HEK293 (cell line): Measurements from ENCODE around the gene IDUA.

Experiments
- SETDB1 ChIP-seq: IDR thresholded peaks from one replicate; pipeline ENCODE4 v1.6.1; 2017; ENCODE audit warnings: mild to moderate bottlenecking, low read length, moderate library complexity, mixed read lengths; ENCODE audit not compliant: insufficient read length
- ZNF76 ChIP-seq: fragments of 450-650 bp; formaldehyde crosslinking; IDR thresholded peaks from 2 replicates; pipeline ENCODE4; 2016; ENCODE audit warnings: low read depth, missing biosample characterization, missing genetic modification characterization, borderline replicate concordance
- TF ChIP-seq, protein P1 (sequence below): fragments of 450-650 bp; formaldehyde crosslinking; IDR thresholded peaks from 2 replicates; pipeline ENCODE4 v1.5.1; 2016; ENCODE audit warnings: missing biosample characterization, missing genetic modification characterization
- TF ChIP-seq, protein P2 (sequence below): fragments of 450-650 bp; formaldehyde crosslinking; IDR thresholded peaks from 2 replicates; pipeline ENCODE4 v1.5.1; 2016; ENCODE audit warnings: missing biosample characterization, missing genetic modification characterization
- TF ChIP-seq, protein P3 (sequence below): fragments of 450-650 bp; formaldehyde crosslinking; IDR thresholded peaks from 2 replicates; pipeline ENCODE4 v1.5.1; 2016; ENCODE audit warnings: missing biosample characterization, missing genetic modification characterization

DNA sequence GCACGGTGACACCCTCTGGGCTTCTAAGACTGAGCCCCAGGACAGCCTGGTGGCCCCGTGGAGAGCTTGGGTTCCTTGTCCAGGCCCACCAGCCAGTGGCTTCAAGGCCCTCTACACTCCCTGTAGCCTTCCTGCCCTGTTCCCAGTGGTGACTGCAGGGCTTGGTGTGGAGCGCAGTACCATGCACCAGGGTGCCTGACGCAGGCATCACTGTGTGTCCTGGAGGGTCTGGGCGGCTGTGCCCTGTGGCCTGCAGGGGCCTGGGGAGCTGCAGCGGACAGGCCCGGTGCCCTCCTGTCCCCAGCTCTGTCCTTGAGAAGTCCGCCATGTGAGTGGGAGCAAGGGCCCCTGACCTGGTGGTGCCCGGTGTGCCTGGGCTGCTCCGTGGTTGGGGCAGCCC is 28.9 kb downstream of the IDUA start:
- TF ChIP-seq, protein P1, sequence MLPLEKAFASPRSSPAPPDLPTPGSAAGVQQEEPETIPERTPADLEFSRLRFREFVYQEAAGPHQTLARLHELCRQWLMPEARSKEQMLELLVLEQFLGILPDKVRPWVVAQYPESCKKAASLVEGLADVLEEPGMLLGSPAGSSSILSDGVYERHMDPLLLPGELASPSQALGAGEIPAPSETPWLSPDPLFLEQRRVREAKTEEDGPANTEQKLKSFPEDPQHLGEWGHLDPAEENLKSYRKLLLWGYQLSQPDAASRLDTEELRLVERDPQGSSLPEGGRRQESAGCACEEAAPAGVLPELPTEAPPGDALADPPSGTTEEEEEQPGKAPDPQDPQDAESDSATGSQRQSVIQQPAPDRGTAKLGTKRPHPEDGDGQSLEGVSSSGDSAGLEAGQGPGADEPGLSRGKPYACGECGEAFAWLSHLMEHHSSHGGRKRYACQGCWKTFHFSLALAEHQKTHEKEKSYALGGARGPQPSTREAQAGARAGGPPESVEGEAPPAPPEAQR = no peak
- TF ChIP-seq SETDB1 (no peak), ZNF76 (tag by site-specific recombination) (no peak)
- TF ChIP-seq, protein P2, sequence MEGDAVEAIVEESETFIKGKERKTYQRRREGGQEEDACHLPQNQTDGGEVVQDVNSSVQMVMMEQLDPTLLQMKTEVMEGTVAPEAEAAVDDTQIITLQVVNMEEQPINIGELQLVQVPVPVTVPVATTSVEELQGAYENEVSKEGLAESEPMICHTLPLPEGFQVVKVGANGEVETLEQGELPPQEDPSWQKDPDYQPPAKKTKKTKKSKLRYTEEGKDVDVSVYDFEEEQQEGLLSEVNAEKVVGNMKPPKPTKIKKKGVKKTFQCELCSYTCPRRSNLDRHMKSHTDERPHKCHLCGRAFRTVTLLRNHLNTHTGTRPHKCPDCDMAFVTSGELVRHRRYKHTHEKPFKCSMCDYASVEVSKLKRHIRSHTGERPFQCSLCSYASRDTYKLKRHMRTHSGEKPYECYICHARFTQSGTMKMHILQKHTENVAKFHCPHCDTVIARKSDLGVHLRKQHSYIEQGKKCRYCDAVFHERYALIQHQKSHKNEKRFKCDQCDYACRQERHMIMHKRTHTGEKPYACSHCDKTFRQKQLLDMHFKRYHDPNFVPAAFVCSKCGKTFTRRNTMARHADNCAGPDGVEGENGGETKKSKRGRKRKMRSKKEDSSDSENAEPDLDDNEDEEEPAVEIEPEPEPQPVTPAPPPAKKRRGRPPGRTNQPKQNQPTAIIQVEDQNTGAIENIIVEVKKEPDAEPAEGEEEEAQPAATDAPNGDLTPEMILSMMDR (tag by site-specific recombination) = no peak
- TF ChIP-seq, protein P3, sequence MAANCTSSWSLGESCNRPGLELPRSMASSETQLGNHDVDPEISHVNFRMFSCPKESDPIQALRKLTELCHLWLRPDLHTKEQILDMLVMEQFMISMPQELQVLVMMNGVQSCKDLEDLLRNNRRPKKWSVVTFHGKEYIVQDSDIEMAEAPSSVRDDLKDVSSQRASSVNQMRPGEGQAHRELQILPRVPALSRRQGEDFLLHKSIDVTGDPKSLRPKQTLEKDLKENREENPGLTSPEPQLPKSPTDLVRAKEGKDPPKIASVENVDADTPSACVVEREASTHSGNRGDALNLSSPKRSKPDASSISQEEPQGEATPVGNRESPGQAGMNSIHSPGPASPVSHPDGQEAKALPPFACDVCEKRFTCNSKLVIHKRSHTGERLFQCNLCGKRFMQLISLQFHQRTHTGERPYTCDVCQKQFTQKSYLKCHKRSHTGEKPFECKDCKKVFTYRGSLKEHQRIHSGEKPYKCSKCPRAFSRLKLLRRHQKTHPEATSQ (tag by site-specific recombination) = no peak
